HepG2 (cell line): Measurements from ENCODE around the gene VWA3B. TPM values are rescaled to one million over a fixed set of nuclear protein-coding genes. Genes with fewer than 3 reads are reported as not detected.

Source experiments
- ATAC-seq: fragments of 200-7000 bp; cut with Tn5 transposase; 3 replicates; pipeline ENCODE4 v1.9.1; 2020; ENCODE audit warnings: mild to moderate bottlenecking, moderate library complexity
- BruUV-seq: library from RNA; stranded (reverse); fragments of 400-500 nt; replicated peaks from 2 replicates; lab custom pipeline; 2021; lab: Mats Ljungman, UMichigan
- CTCF ChIA-PET: fragments of 300-600 bp; formaldehyde crosslinking; extraction: SDS; loops from one replicate; lab custom pipeline; 2021; ENCODE audit warnings: low total read pairs, inconsistent platforms, low intra/inter-chr PET ratio; lab: Yijun Ruan, JAX
- POLR2A ChIA-PET: fragments of 350-600 bp; sonication (Branson Sonifier 250); formaldehyde crosslinking; loops from one replicate; lab custom pipeline; 2020; ENCODE audit warnings: antibody characterized with exemption, inconsistent platforms; lab: Yijun Ruan, JAX
- DNase-seq: peaks from one replicate; pipeline ENCODE4 v3.0.0-alpha.2; 2015; ENCODE audit warnings: low spot score
- FAIRE-seq: peaks from 3 replicates; lab custom pipeline; 2011; peaks lifted over from hg19 to GRCh38; lab: Jason Lieb, UNC
- H2AFZ ChIP-seq: one replicate; pipeline ENCODE4 v1.6.1; 2011; ENCODE audit warnings: low read length, inconsistent platforms
- H3K27ac ChIP-seq: fragments of 300-600 bp; 3 replicates; pipeline ENCODE4 v1.8.0; 2011; ENCODE audit warnings: mixed run types, mild to moderate bottlenecking, mixed read lengths, low read length, inconsistent platforms; ENCODE audit not compliant: insufficient read depth; ENCODE audit errors: extremely low read length
- H3K27me3 ChIP-seq, 2 experiments: fragments of 200-600 bp in 1 of 2; 2 replicates in 1 of 2; 3 replicates in 1 of 2; pipeline versions ENCODE4 v1.6.0 to v1.8.0; 2011; ENCODE audit warnings: low read length in 2 of 2, mild to moderate bottlenecking in 2 of 2, moderate library complexity in 2 of 2, inconsistent platforms in 1 of 2; ENCODE audit not compliant: insufficient read depth in 2 of 2, control insufficient read depth in 1 of 2
- H3K36me3 ChIP-seq, 2 experiments: fragments of 200-600 bp in 1 of 2; replicated peaks in 1 of 2; 2 replicates in 1 of 2; 3 replicates in 1 of 2; pipeline versions ENCODE4 v1.5.1 to v1.8.0; 2011; ENCODE audit warnings: low read length in 2 of 2, inconsistent platforms in 1 of 2; ENCODE audit not compliant: insufficient read depth in 2 of 2, control insufficient read depth in 1 of 2
- H3K4me1 ChIP-seq: 2 replicates; pipeline ENCODE4 v1.5.1; 2012; ENCODE audit warnings: low read length, inconsistent platforms; ENCODE audit not compliant: insufficient read depth
- H3K4me2 ChIP-seq: 2 replicates; pipeline ENCODE4 v1.6.0; 2011; ENCODE audit warnings: low read depth, low read length, inconsistent platforms
- H3K4me3 ChIP-seq, 3 experiments: fragments of 200-600 bp in 1 of 3; sonication (generic), shearing (Covaris generic) in 1 of 3; replicated peaks in 1 of 3; 2 replicates each; pipeline ENCODE4 v1.5.1; 2011 to 2016; ENCODE audit warnings: low read length in 3 of 3, inconsistent platforms in 2 of 3, low read depth in 2 of 3, mild to moderate bottlenecking in 2 of 3, control low read depth in 1 of 3, mixed read lengths in 1 of 3; ENCODE audit not compliant: insufficient read depth in 1 of 3
- H3K79me2 ChIP-seq: one replicate; pipeline ENCODE4 v1.6.1; 2011; ENCODE audit warnings: low read length, inconsistent platforms; ENCODE audit not compliant: insufficient read depth
- H3K9ac ChIP-seq: 2 replicates; pipeline ENCODE4 v1.6.0; 2011; ENCODE audit warnings: mild to moderate bottlenecking, low read depth, low read length, inconsistent platforms; ENCODE audit not compliant: insufficient read depth
- H3K9me3 ChIP-seq: 2 replicates; pipeline ENCODE4 v1.5.1; 2012; ENCODE audit warnings: mild to moderate bottlenecking, low read length
- H4K20me1 ChIP-seq: 2 replicates; pipeline ENCODE4 v1.6.0; 2011; ENCODE audit warnings: inconsistent platforms, mild to moderate bottlenecking, low read length, moderate library complexity; ENCODE audit not compliant: insufficient read depth
- MEF2D ChIP-seq: sonication (generic); formaldehyde crosslinking; IDR thresholded peaks from 2 replicates; pipeline ENCODE4 v1.5.1; 2020; ENCODE audit warnings: mild to moderate bottlenecking, missing genetic modification reagents
- THAP11 ChIP-seq: IDR thresholded peaks from 2 replicates; pipeline ENCODE4 v1.6.1; 2016; ENCODE audit warnings: missing biosample characterization, missing genetic modification reagents
- ZNF639 ChIP-seq: conservative IDR thresholded peaks from 2 replicates; pipeline ENCODE4 v1.6.1; 2018; ENCODE audit warnings: missing genetic modification reagents
- WGBS: methylation state at CpG from one replicate; pipeline ENCODE4 v1.1.6; 2017; ENCODE audit warnings: low lambda C conversion rate; 5-methylcytosine and 5-hydroxymethylcytosine counted together
- in situ Hi-C: cut with HindIII; loops from 2 replicates; pipeline ENCODE4 v1.10.0; 2017; ENCODE audit warnings: low pct_unique_long_range_greater_than_20kb; ENCODE audit not compliant: extremely low pct_ligation_motif_present
- intact Hi-C: fragments of 100-400 bp; cut with micrococcal nuclease; formaldehyde crosslinking; loops from one replicate; pipeline ENCODE4 v1.10.0; 2022; ENCODE audit not compliant: unreplicated experiment
- polyA plus RNA-seq, 8 experiments: library from polyadenylated mRNA; depleted of rRNA in 3 of 8; stranded (reverse) in 7 of 8; unstranded in 1 of 8; fragments of >200 nt; fragmentation: Illumina TruSeq in 4 of 8; extraction: Trizol in 4 of 8; gene quantifications; 2 replicates each; pipeline versions ENCODE4 v1.2.1 to v1.2.3, GENCODE V29; 2011 to 2016; ENCODE audit warnings: low read depth in 4 of 8, missing spikeins in 1 of 8, mixed read lengths in 1 of 8; ENCODE audit not compliant: insufficient read depth in 1 of 8
- total RNA-seq, 5 experiments: library from RNA; depleted of rRNA; stranded (reverse); fragments of >200 nt; fragmentation: Illumina TruSeq; extraction: Trizol; gene quantifications; 2 replicates each; pipeline ENCODE4 v1.2.3, GENCODE V29; 2016; ENCODE audit warnings: low read depth in 1 of 5
- TF ChIP-seq, protein P1 (sequence below), 2 experiments: IDR thresholded peaks; 2 replicates each; pipeline ENCODE4 v1.6.1; 2011 to 2012; ENCODE audit warnings: low read length in 2 of 2, borderline replicate concordance in 1 of 2, low read depth in 1 of 2, mild to moderate bottlenecking in 1 of 2, moderate library complexity in 1 of 2

The VWA3B gene
- total and polyA plus RNA-seq, 2 of the 13 experiments (the other 11 are each of a cell fraction or from before 2014, with no cell fraction given), result not detected

- BruUV-seq, result no TSS peak
- Histone ChIP-seq H3K79me2 (no peaks in the 10 kb centered on the region), H3K9ac (no peak overlapping the region), H3K4me1 (no peaks in the 10 kb centered on the region), H2AFZ (no peak overlapping the region), H3K4me3 (no peak overlapping the region), H3K36me3 (no peaks in the 10 kb centered on the region), H3K27me3 (peaks cover 1 to 14% of the 10 kb centered on the region in 2 experiments; a peak in 4 of 5 replicates), H3K27ac (no peak overlapping the region), H3K4me2 (no peak overlapping the region), H4K20me1 (no peaks in the 10 kb centered on the region), H3K9me3 (no peaks in the 10 kb centered on the region)
- intact Hi-C loops (no loop called here), in situ Hi-C loops (loop anchor here (10.0 kb wide), 1 partner anchor 349 kb away; no protein-coding TSS in a partner anchor)
- ATAC-seq, result no peak
- no peak for DNase-seq
- TF ChIP-seq ZNF639 (no peak), THAP11 (CRISPR knock-in tag) (no peak), MEF2D (CRISPR knock-in tag) (no peak)
- TF ChIP-seq, protein P1, sequence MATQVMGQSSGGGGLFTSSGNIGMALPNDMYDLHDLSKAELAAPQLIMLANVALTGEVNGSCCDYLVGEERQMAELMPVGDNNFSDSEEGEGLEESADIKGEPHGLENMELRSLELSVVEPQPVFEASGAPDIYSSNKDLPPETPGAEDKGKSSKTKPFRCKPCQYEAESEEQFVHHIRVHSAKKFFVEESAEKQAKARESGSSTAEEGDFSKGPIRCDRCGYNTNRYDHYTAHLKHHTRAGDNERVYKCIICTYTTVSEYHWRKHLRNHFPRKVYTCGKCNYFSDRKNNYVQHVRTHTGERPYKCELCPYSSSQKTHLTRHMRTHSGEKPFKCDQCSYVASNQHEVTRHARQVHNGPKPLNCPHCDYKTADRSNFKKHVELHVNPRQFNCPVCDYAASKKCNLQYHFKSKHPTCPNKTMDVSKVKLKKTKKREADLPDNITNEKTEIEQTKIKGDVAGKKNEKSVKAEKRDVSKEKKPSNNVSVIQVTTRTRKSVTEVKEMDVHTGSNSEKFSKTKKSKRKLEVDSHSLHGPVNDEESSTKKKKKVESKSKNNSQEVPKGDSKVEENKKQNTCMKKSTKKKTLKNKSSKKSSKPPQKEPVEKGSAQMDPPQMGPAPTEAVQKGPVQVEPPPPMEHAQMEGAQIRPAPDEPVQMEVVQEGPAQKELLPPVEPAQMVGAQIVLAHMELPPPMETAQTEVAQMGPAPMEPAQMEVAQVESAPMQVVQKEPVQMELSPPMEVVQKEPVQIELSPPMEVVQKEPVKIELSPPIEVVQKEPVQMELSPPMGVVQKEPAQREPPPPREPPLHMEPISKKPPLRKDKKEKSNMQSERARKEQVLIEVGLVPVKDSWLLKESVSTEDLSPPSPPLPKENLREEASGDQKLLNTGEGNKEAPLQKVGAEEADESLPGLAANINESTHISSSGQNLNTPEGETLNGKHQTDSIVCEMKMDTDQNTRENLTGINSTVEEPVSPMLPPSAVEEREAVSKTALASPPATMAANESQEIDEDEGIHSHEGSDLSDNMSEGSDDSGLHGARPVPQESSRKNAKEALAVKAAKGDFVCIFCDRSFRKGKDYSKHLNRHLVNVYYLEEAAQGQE (IDR thresholded peaks at IDR 0.05; ENCODE audit: borderline replicate concordance in 1 of 2, low read depth in 1 of 2, low read length in 2 of 2), result no peak
- CTCF ChIA-PET, result no interaction called here
- 73% methylated on average over 5 of the region's 5 CpGs for WGBS
- FAIRE-seq, result no peak
- POLR2A ChIA-PET, result no interaction called here
Observed at GRCh38 chr2:98153481-98153880, 66.5 kb downstream of the VWA3B start.
